Neural crest cell (in vitro differentiated cells): Measurements from ENCODE around the gene OR10H1. TPM values are rescaled to one million over a fixed set of nuclear protein-coding genes. Genes with fewer than 3 reads are reported as not detected.

ENCODE experiments used
- DNase-seq: peaks from one replicate; pipeline ENCODE4 v3.0.0; 2021; ENCODE audit warnings: low read depth, mixed read lengths, low spot score
- H3K27ac Mint-ChIP-seq: one replicate; pipeline ENCODE4 v1.8.0; 2021; ENCODE audit warnings: mild to moderate bottlenecking, mixed read lengths; ENCODE audit not compliant: unreplicated experiment
- H3K27me3 Mint-ChIP-seq: 2 replicates; pipeline ENCODE4 v1.8.0; 2021; ENCODE audit warnings: low read depth, mild to moderate bottlenecking, mixed read lengths
- H3K36me3 Mint-ChIP-seq: 2 replicates; pipeline ENCODE4 v1.8.0; 2021; ENCODE audit warnings: low read depth, mild to moderate bottlenecking, mixed read lengths
- H3K4me1 Mint-ChIP-seq: 2 replicates; pipeline ENCODE4 v1.8.0; 2021; ENCODE audit warnings: mixed read lengths
- H3K4me3 Mint-ChIP-seq: one replicate; pipeline ENCODE4 v1.8.0; 2021; ENCODE audit warnings: mild to moderate bottlenecking, mixed read lengths
- H3K9me3 Mint-ChIP-seq: 2 replicates; pipeline ENCODE4 v1.8.0; 2021; ENCODE audit warnings: mixed read lengths
- CTCF ChIP-seq: fragments of 200-600 bp; sonication (generic); conservative IDR thresholded peaks from 2 replicates; pipeline ENCODE4 v1.5.0; 2021; ENCODE audit warnings: antibody characterized with exemption, mild to moderate bottlenecking
- total RNA-seq: library from RNA; stranded (reverse); gene quantifications from 2 replicates; pipeline ENCODE4 v1.2.1, GENCODE V29; 2021

Gene OR10H1
- total RNA-seq, 1 donor from 2014 or later, result not detected

GRCh38 chr19:15780610-15781418, 34.6 kb downstream of the OR10H1 start:
- TF ChIP-seq CTCF, result no peak
- H3K27me3 Mint-ChIP-seq, result no peaks in the 10 kb centered on the region
- no peak overlapping the region for H3K4me3 Mint-ChIP-seq
- no peak for DNase-seq
- H3K9me3 Mint-ChIP-seq, result peaks cover 8% of the 10 kb centered on the region
- no peak overlapping the region for H3K27ac Mint-ChIP-seq
- no peaks in the 10 kb centered on the region for H3K4me1 Mint-ChIP-seq
- peaks cover 3% of the 10 kb centered on the region for H3K36me3 Mint-ChIP-seq

GRCh38 chr19:15779756-15780476, 35.5 kb downstream of the OR10H1 start:
- peaks cover 10% of the 10 kb centered on the region for H3K9me3 Mint-ChIP-seq

GRCh38 chr19:15776991-15777970, 38.2 kb downstream of the OR10H1 start:
- Mint-ChIP-seq H3K36me3 (peaks cover 6% of the 10 kb centered on the region), H3K27ac (no peak overlapping the region), H3K4me3 (no peak overlapping the region), H3K27me3 (no peaks in the 10 kb centered on the region), H3K9me3 (peaks cover 11% of the 10 kb centered on the region), H3K4me1 (no peaks in the 10 kb centered on the region)
- no peak for DNase-seq
- TF ChIP-seq CTCF, result no peak

More at GRCh38 chr19:15779756-15780476, 35.5 kb downstream of the OR10H1 start:
- TF ChIP-seq CTCF, result no peak
- no peaks in the 10 kb centered on the region for H3K27me3 Mint-ChIP-seq
- H3K27ac Mint-ChIP-seq, result no peak overlapping the region
- no peak overlapping the region for H3K4me3 Mint-ChIP-seq
- no peaks in the 10 kb centered on the region for H3K4me1 Mint-ChIP-seq
- H3K36me3 Mint-ChIP-seq, result peaks cover 3% of the 10 kb centered on the region
- no peak for DNase-seq

GRCh38 chr19:15776264-15776663, 39.2 kb downstream of the OR10H1 start:
- peaks cover 7% of the 10 kb centered on the region for H3K36me3 Mint-ChIP-seq

More at GRCh38 chr19:15776264-15776663, 39.2 kb downstream of the OR10H1 start:
- TF ChIP-seq CTCF, result no peak
- H3K4me1 Mint-ChIP-seq, result no peaks in the 10 kb centered on the region
- DNase-seq, result no peak
- no peaks in the 10 kb centered on the region for H3K27me3 Mint-ChIP-seq
- H3K27ac Mint-ChIP-seq, result no peak overlapping the region
- H3K4me3 Mint-ChIP-seq, result no peak overlapping the region
- peaks cover 13% of the 10 kb centered on the region for H3K9me3 Mint-ChIP-seq
